Ramos (cell line): ENCODE measurements around the gene JPH3.
"Not testable (repeated sequence)": the region's sequence is repeated elsewhere in the genome, so short reads cannot be mapped to it uniquely, and the experiment has no call there.

ENCODE experiments used
- in situ Hi-C: fragments of 300-500 bp; cut with MboI; formaldehyde crosslinking; loops from one replicate; pipeline ENCODE4 v1.14.3; 2022; ENCODE audit warnings: low sequenced_read_pairs; ENCODE audit not compliant: unreplicated experiment

Gene JPH3

DNA sequence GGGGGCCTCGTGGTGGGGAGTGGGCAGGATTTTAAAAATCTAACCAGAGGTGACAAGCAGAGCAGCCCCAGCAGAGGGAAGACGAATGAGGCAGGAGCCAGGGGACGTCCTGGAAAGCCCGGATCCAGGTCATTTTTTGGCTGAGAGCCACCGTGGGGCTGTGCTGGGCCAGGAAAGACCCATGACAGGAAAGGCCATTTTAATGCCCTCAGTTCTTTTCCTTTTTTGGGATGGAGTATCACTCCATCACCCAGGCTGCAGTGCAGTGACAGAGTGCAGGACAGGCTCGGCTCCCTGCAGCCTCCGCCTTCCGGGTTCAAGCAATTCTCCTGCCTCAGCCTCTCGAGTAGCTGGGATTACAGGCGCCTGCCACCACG, 30.5 kb upstream of the JPH3 start:
- in situ Hi-C loops: no loop called here

DNA sequence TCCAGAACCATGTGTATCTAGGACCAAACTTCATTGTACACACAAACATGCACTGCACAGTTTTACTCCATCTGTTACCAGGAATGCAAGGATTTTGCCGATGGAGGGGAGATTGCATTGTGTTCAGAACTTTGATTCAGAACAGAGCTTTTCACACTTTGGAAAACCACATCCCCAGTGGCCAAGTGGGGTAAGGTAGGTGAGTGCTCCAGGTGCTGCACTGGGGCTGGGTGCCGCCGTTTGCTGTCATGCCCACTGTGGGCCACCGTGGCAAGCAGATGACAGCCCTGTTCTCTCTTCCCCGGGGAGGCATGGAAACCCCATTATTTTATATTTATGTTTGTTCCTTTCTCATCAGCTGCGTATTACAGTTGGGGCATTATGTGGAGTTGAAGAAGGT, 29.3 kb upstream of the JPH3 start:
- in situ Hi-C loops: no loop called here

DNA sequence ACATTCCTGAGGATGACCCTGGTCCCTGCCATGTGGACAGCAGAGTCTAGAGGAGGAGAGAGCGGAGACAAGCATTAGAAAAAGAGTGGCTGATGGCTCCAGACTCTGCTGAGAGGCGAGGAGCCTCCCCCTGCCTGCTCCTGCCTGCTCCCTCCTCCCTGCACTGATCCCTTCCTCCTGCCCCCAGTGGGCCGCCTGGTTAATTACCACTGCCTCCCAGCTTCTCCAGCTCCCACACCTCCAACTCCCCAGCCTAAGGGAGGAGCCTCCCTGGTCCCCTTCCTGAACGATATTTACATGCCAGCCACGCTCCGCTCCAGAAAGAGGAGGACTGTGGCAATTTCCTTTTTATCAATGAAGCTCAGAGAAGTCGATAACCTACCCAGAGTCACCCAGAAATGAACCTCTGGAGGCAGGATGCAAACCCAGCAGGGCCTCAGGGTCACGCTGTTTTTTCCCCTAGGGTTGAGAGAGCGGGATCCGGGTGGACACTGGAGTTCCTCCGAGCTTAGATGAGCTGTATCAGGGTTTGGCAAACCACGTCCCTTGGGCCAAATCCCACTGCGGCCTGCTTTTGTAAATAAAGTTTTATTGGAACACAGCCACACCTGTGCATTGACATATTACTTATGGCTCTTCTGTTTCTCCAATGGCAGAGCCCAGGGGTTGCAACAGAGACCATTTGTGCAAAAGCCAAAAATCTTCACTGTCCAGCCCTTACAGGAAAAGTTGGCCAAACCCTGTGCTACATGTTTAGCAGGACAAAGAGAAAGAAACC, 27.1 kb upstream of the JPH3 start:
- in situ Hi-C loops: no loop called here

DNA sequence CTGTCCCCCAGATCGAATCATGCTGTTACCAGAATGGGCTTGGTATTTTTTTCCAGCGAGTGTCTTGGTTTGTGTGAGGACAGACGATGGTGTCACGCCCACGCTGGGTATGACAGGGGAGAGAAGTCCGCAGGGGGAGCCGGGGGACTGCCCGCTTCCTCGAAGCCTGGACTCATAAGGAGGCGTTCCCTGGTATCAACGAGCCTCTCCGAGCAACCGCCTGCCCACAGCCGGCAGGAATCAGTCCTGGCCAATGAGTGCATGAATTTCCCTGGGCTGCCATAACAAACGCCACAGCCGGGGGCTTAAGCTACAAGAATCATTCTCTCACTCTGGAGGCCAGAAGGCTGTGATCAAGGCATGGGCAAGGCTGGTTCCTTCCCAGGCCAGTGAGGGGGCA, 26.1 kb upstream of the JPH3 start:
- in situ Hi-C loops: no loop called here

DNA sequence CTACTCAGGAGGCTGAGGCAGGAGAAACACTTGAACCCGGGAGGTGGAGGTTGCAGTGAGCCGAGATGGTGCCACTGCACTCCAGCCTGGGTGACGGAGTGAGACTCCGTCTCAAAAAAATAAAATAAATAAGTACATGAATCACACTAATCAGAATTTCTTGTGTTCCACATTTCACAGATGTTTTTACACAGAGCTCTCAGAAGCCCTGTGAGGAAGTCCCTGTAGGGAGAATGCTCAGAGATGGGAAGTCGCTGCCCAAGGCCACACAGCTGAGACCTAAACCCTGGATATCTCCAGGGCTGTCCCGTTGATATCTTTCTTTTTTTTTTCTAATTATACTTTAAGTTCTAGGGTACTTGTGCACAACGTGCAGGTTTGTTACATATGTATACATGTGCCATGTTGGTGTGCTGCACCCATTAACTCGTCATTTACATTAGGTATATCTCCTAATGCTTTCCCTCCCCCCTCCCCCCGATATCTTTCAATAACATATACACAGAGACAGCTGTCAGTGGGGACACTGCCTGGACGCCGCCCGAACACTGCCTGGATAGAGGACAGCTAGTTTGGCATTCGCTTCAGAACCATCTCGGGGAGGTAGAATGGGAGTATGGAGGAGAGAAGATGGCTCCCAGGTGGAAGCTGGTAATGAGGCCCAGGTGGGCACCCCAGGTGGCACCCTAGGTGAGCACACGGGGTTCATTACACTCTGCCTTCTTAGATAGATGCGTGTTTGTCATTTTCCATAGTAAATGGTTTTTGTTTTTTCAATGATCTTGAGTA, 24.0 kb upstream of the JPH3 start:
- in situ Hi-C loops: not testable (repeated sequence)

DNA sequence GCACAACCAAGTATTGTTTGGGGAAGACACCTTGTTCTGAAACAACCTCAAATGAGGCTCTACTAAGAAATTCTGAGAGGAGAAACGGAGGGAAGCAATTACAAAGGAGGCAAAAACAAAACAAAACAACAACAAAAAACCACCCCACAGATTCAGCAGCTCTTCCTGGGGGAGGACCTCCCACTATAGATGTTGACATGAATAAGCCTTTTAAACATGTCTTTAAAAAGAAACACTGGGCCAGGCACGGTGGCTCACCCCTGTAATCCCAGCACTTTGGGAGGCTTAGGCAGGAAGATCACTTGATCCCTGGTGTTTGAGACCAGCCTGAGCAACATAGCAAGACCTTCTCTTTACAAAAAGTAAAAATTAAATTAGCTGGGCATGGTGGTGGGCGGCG, 22.6 kb upstream of the JPH3 start:
- in situ Hi-C loops: no loop called here

DNA sequence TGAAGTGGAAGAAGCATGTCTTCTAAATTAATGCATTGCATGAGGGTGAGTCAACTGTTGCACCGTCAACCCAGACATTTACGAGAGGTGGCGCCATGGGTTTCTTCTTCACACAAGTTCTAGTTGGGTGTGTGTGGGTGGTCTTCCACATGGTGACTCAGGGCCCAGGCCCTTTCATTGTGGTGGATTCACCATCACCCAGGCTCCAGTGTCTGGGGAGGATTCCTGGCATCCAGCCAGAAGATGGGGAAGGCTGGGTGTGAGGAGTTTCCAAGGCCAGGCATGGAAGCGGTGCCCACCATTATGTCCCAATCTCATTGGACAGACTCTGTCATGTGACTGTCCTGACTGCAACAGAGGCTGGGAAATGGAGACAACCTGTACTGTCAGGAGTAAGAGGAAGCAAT, 21.4 kb upstream of the JPH3 start:
- in situ Hi-C loops: no loop called here

DNA sequence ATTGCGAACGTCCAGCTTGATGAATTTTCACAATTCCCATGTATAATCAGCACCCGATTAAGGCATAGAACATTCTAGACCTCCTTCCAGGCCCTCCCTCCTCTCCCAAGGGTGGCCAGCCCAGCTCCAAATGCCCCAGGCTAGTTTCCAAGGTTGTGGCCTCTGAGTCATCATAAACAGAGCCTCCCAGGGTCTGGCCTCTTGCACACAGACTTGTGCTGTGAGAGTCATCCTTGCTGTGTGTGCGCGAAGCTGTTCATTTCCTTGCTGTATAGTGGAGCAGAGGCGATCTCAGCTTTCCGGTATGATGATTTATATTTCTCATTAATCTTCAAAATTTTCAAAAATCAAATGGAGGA, 20.5 kb upstream of the JPH3 start:
- in situ Hi-C loops: no loop called here

DNA sequence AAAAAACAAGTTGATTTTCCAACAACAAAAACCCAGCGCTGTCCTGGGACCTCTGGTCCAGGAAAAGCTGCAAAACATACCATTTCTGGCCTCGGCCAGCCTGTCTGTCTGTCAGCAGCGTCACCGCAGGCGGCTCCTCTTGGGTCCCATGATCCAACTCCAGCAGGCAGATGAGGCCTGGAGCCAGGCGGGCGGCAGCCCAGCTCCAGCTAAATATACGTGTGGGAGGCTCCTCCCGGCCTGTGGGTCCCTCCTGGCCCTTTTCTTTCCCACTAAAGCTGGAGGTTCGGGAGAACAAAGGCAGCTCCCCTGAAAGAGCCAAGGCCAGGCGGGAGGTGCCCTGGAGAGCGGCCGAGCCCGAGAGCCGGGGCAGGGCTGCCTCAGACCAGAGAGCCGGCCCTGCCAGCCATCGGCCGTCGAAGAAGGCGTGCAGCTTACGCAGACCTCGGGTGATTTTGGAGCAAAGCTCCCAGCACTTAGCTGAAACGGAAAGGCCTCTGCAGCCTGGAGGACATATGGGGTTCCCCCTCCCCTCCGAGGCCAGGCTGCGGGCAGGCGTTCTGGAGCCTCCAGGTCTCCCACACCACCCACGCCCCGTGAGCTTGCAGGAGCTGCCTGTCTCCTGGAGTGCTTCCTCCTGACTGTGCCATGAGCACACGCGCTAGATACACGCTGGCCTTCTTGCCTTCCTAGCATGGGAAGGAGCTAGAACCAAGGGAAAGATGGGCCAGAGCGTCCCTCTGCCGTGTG, 19.9 kb upstream of the JPH3 start:
- in situ Hi-C loops: no loop called here

DNA sequence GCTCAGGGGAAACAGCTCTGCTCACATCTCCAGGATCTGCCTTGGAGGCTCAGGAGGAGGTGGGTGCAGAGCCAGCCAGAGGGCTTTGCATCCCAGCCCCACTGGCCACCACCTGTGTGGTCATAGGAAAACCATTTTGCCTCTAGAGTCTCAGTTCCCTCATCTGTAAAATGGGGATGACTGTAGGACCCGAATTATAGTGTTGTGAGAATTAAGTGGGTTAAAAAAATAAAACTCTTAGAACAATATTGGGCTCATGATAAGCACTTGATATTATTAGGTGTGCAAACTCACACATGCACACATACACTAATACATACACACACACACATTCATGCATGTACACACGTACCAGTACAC, 19.4 kb upstream of the JPH3 start:
- in situ Hi-C loops: no loop called here

DNA sequence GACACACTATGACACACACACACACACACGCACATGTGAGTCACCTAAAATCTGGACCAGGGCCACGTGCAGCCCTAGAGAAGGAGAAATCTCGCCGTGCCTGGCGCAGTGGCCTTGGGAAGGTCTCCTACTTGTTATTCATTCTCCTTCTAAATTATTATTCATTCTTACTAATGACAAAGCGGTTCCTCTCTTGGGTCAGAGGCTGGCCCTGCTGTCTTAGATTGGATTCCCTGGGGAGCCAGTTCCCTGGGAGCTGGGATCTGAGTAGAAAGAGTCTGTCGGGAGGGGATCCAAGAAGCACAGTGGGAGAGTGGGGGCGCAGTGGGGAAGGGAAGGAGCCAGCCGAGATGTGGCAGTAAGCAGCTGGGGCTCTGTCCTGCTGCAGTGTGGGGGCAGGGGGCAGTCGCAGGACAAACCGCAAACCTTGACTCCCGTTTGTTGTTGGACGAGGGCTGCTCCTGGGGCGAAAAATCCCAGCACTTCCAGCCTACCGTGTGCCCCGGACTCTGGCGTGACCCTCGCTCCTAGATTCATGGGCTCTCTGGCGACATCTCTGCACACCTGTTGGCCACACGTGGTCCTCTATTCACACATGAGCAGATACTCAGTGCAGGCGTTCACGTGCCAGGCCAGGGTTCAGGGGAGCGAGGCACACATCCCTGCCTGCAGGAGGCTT, 18.7 kb upstream of the JPH3 start:
- in situ Hi-C loops: no loop called here

DNA sequence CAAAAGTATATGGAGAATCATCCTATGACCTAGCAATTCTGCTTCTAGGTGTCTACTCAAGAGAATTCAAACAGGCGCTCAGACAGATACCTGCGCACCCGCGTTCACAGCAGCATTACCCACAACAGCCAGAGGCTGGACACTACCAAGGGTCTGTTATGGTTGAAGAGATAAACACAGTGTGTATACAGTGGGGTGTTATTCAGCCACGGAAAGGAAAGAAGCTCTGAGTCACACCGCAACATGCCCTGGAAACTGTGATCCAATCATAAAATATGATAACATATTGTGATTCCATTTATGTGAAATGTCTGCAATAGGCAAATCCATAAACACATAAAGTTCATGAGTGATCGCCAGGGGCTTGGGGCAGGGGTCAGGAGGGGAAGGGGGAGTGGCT, 18.0 kb upstream of the JPH3 start:
- in situ Hi-C loops: no loop called here

DNA sequence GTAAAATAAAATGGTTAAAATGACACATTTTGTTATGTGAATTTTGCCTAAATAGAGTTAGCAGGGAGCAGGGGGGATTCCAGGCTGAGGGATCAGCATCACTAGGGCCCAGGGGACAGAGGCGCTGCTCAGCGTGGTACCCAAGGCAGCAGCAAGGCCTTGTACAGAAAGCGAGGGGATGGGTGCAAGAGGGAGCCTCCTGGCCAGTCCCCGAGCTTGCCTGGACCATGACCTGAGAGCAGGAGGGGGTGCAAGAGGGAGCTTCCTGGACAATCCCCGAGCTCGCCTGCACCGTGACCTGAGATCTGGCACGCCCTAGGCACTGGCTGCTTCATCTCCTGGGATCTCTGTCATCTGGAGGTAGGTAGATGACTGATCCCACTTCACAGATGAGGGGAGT, 17.3 kb upstream of the JPH3 start:
- in situ Hi-C loops: no loop called here

DNA sequence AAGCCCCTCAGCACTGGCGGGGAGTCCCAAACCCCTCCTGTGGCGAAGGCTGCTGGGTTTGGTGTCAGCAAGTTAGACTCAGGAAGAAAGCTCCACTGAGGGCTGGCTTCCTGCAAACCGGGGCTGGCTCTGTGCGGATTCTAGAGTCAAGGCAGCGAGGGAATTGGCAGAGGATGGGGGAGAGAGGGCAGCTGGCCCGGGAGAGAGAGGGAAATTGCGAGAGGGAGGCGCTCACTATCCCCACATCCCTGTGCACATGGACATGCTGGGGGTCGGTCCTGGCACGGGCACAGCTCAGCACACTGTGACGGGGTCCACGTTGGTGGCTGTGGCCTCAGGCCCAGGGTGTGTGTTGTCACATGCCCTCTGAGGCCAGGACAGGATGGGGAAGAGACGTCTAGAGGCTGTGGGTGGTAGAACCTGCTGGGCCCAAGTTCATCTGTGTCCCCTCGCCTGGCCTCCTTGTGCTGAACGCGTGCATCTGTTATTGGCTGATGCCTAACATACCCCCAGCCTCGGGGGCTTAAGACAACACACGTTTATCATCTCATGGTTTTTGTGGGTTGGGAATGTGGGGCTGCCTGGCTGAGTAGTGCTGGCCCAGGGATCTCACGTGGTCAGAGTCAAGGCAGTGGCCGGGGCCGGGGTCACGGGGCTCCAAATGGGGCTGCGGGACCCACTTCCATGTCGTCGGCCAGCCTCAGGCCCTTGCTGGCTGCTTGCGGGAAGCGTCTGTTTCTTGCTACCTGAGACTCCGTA, 16.7 kb upstream of the JPH3 start:
- in situ Hi-C loops: no loop called here

DNA sequence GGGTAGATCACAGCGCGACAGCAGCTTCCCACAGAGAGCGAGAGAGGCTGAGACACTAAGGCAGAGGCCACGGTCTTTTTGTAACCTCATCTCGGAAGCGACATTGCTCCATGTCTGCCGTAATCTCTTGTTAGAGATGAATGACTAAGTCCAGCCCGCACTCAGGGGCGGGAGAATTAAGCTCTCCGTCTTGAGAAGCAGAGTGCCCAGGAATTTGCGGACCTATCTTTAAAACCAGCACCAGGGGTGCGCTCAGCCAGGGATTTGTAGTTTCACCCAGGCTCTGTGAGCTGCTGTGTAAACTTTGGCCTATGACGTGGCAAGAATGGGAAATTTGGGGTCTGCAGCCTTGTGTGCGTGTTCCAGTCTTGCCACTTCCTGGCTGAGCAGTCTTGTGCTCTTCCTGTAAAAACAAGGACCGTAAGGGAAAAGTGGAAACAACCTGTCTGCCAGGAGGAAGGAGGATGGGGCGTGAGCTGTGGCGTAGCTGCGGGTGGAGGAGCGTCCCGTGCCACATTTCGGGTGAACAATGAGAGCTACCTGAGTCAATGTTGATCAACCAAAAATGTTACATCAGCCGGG, 16.0 kb upstream of the JPH3 start:
- in situ Hi-C loops: no loop called here

DNA sequence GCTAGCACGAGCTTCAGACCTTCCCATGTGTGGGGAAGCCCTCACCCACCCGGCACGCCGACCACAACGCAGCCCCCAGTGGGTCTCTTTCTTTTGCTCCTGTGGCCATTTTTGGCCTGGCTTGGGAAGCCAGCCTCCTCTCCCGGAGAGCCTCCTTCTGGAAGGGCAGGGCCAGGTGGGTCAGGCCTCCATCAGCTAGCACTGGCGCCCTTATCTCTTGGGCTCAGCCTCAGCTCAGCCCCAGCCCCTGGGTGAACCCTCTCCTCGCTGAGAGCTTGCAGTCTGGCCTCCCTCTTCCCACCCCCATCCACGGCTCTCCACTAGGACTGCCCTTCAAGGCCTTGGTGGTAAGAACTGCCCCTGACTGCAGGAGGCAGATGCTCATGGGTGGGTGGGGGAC, 14.7 kb upstream of the JPH3 start:
- in situ Hi-C loops: no loop called here

DNA sequence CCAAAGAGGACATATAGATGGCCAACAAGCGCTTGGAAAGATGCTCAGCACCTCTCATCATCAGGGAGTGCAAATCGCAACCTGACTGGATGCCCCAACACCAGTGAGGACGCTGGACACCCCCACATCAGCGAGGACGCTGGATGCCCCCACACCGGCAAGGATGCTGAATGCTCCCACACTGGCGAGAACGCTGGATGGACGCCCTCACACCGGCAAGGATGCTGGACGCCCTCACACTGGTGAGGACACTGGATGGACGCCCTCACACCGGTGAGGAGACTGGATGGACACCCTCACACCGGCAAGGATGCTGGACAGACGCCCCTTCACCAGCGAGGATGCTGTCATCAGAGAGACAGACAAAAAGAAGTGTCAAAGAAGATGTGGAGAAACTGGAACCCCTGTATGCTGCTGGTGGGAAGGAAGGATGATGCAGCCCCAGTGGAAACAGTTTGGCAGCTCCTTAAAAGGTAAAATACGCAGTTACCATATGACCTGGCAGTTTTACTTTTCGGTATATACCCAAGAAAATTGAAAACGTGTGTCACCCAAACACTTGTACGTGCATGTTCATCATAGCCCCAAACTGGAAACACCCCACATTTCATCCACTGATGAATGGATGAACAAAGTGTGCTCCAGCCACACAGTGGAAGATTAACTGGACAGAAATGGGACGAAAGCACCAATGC, 10.1 kb upstream of the JPH3 start:
- in situ Hi-C loops: loop anchor here (5.0 kb wide), 1 partner anchor 40 kb away; no protein-coding TSS in a partner anchor

DNA sequence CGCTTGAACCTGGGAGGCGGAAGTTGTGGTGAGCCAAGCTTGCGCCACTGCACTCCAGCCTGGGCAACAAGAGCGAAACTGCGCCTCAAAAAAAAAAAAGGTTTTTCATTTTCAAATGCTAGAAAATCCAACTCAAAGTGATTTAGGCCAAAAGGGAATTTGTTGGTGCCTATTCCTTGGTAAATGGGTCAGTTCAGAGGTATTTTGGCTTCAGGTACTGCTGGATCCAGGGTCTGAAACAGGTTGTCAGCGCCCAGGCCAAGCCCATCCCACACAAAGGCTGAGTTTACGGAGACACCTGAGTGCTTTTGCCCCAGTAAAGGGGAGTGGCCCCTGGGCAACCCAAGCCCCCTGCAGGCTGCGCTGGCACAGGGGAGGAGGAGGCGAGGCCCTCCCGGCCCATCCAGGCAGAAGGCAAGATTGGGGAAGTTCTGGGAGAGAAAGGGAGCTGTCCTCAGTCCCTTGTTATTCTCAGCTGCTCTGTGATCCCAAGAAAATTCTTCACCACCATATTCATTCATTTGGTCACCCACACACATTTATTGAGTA, 8.5 kb upstream of the JPH3 start:
- in situ Hi-C loops: loop anchor here (5.0 kb wide), 1 partner anchor 39 kb away; no protein-coding TSS in a partner anchor

DNA sequence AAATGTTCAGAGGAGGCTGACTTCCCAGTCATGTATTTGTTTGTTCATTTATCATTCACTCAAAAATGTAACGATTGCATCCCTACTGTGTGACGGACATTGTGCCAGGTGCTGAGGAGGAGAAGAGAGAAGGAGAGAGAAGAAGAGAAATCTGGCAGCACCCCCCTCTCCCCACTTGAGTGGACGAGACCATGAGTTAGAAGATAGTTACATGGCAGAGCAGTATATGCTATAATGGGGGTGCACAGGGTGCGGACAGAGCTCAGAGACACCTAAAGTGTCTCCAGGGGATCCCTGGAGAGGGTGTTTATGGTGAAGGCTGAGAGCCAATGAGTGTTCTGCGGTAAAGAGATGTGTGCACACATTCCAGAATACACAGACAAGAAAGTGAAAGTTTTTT, 6.6 kb upstream of the JPH3 start:
- in situ Hi-C loops: no loop called here
